ENCODE data around the gene MAGI2. TPM values are rescaled to one million over a fixed set of nuclear protein-coding genes. Genes with fewer than 3 reads are reported as not detected.

Gene MAGI2
- total RNA-seq, 2 experiments from 2014 or later = 0.03 to 0.17 TPM

DNA sequence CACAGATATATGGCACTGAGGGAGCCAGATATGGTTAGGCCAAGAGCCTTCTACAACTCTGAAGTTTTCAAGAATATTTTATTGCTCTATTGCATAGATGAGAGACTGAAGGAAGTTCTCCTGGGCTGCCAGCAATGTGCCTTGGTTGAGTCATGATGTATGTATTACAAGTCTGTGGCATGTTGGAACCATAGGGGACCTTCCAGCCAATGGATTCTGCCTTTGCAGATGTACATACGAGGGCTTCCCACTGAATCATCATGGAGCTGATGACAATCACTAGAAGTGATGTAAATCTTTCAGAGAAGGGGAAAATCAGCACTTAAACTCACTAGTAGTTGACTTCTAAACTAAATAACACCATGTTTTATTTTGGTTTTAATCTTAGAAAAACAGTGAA is 1235.4 kb downstream of the MAGI2 start:
- intact Hi-C loops (cut with micrococcal nuclease; ENCODE audit: unreplicated experiment) = no loop called here
- Histone ChIP-seq H3K27ac (ENCODE audit: low read depth, low read length, poor library complexity, severe bottlenecking) (no peak overlapping the region), H3K9me3 (ENCODE audit: low read length) (no peaks in the 10 kb centered on the region), H3K36me3 (ENCODE audit: insufficient read depth, low read length) (no peaks in the 10 kb centered on the region), H3K79me2 (ENCODE audit: insufficient read depth, low read depth, low read length) (no peaks in the 10 kb centered on the region), H3K9me2 (ENCODE audit: insufficient read depth, low read length) (no peaks in the 10 kb centered on the region), H3K4me3 (ENCODE audit: low read depth, low read length, poor library complexity, severe bottlenecking) (no peak overlapping the region), H3K4me1 (ENCODE audit: insufficient read depth, low read length, poor library complexity, severe bottlenecking) (peaks cover 9% of the 10 kb centered on the region), H2AFZ (ENCODE audit: low read length) (no peak overlapping the region), H3K4me2 (ENCODE audit: low read length) (no peak overlapping the region), H4K20me1 (ENCODE audit: insufficient read depth, low read length) (no peaks in the 10 kb centered on the region)
- CTCF ChIA-PET (ENCODE audit: unreplicated experiment) = no interaction called here
- no peak for TF ChIP-seq EZH2phosphoT487 (IDR thresholded peaks at IDR 0.05; ENCODE audit: borderline replicate concordance, low read depth, low read length)
- TF ChIP-seq, protein P1, sequence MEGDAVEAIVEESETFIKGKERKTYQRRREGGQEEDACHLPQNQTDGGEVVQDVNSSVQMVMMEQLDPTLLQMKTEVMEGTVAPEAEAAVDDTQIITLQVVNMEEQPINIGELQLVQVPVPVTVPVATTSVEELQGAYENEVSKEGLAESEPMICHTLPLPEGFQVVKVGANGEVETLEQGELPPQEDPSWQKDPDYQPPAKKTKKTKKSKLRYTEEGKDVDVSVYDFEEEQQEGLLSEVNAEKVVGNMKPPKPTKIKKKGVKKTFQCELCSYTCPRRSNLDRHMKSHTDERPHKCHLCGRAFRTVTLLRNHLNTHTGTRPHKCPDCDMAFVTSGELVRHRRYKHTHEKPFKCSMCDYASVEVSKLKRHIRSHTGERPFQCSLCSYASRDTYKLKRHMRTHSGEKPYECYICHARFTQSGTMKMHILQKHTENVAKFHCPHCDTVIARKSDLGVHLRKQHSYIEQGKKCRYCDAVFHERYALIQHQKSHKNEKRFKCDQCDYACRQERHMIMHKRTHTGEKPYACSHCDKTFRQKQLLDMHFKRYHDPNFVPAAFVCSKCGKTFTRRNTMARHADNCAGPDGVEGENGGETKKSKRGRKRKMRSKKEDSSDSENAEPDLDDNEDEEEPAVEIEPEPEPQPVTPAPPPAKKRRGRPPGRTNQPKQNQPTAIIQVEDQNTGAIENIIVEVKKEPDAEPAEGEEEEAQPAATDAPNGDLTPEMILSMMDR (conservative IDR thresholded peaks at IDR 0.05; ENCODE audit: low read length) = no peak
- POLR2A ChIA-PET = no interaction called here
- BruUV-seq (replicated peaks) = no TSS peak
- no peak for DNase-seq (ENCODE audit: low spot score)

GRCh38 chr7:78215199-78215598 is 1238.3 kb downstream of the MAGI2 start:
- no peaks in the 10 kb centered on the region for H3K9me3 ChIP-seq (ENCODE audit: low read length)
- BruUV-seq (replicated peaks) = no TSS peak
- no peak for DNase-seq (ENCODE audit: low spot score)
- no peaks in the 10 kb centered on the region for H3K79me2 ChIP-seq (ENCODE audit: insufficient read depth, low read depth, low read length)
- no peaks in the 10 kb centered on the region for H3K4me1 ChIP-seq (ENCODE audit: insufficient read depth, low read length, poor library complexity, severe bottlenecking)
- TF ChIP-seq EZH2phosphoT487 (IDR thresholded peaks at IDR 0.05; ENCODE audit: borderline replicate concordance, low read depth, low read length) = no peak
- TF ChIP-seq, protein P1 (conservative IDR thresholded peaks at IDR 0.05; ENCODE audit: low read length) = no peak
- CTCF ChIA-PET (ENCODE audit: unreplicated experiment) = no interaction called here
- H4K20me1 ChIP-seq (ENCODE audit: insufficient read depth, low read length) = no peaks in the 10 kb centered on the region
- H3K9me2 ChIP-seq (ENCODE audit: insufficient read depth, low read length) = no peaks in the 10 kb centered on the region
- no peak overlapping the region for H3K4me3 ChIP-seq (ENCODE audit: low read depth, low read length, poor library complexity, severe bottlenecking)
- no peak overlapping the region for H3K27ac ChIP-seq (ENCODE audit: low read depth, low read length, poor library complexity, severe bottlenecking)
- intact Hi-C loops (cut with micrococcal nuclease; ENCODE audit: unreplicated experiment) = no loop called here
- POLR2A ChIA-PET = no interaction called here
- H2AFZ ChIP-seq (ENCODE audit: low read length) = no peak overlapping the region
- H3K36me3 ChIP-seq (ENCODE audit: insufficient read depth, low read length) = no peaks in the 10 kb centered on the region
- no peak overlapping the region for H3K4me2 ChIP-seq (ENCODE audit: low read length)

- no peak overlapping the region for H3K4me2 ChIP-seq (ENCODE audit: low read length)
- no peak overlapping the region for H3K27ac ChIP-seq (ENCODE audit: low read depth, low read length, poor library complexity, severe bottlenecking)
- no peaks in the 10 kb centered on the region for H3K9me3 ChIP-seq (ENCODE audit: low read length)
- no TSS peak for BruUV-seq (replicated peaks)
- no peaks in the 10 kb centered on the region for H4K20me1 ChIP-seq (ENCODE audit: insufficient read depth, low read length)
- no peaks in the 10 kb centered on the region for H3K36me3 ChIP-seq (ENCODE audit: insufficient read depth, low read length)
- TF ChIP-seq, protein P1 (conservative IDR thresholded peaks at IDR 0.05; ENCODE audit: low read length) = no peak
- TF ChIP-seq EZH2phosphoT487 (IDR thresholded peaks at IDR 0.05; ENCODE audit: borderline replicate concordance, low read depth, low read length) = no peak
- ChIA-PET CTCF (ENCODE audit: unreplicated experiment) (no interaction called here), POLR2A (no interaction called here)
- no peaks in the 10 kb centered on the region for H3K9me2 ChIP-seq (ENCODE audit: insufficient read depth, low read length)
- H3K4me3 ChIP-seq (ENCODE audit: low read depth, low read length, poor library complexity, severe bottlenecking) = no peak overlapping the region
- H2AFZ ChIP-seq (ENCODE audit: low read length) = no peak overlapping the region
- no peaks in the 10 kb centered on the region for H3K4me1 ChIP-seq (ENCODE audit: insufficient read depth, low read length, poor library complexity, severe bottlenecking)
- DNase-seq (ENCODE audit: low spot score) = no peak
- intact Hi-C loops (cut with micrococcal nuclease; ENCODE audit: unreplicated experiment) = no loop called here
- no peaks in the 10 kb centered on the region for H3K79me2 ChIP-seq (ENCODE audit: insufficient read depth, low read depth, low read length)
Measured at GRCh38 chr7:78213402-78213801, 1240.1 kb downstream of the MAGI2 start.
